HCT116 (cell line): Measurements from ENCODE around the gene TBC1D2B. TPM values are rescaled to one million over a fixed set of nuclear protein-coding genes. Genes with fewer than 3 reads are reported as not detected.
"Not testable (repeated sequence)": the region's sequence is repeated elsewhere in the genome, so short reads cannot be mapped to it uniquely, and the experiment has no call there.

ENCODE experiments used
- ATAC-seq: fragments of 200-7000 bp; cut with Tn5 transposase; 2 replicates; pipeline ENCODE4 v1.9.1; 2020; ENCODE audit warnings: mild to moderate bottlenecking, moderate library complexity
- BruUV-seq: library from RNA; stranded (reverse); fragments of 400-500 nt; replicated peaks from 2 replicates; lab custom pipeline; 2021; lab: Mats Ljungman, UMichigan
- CTCF ChIA-PET: fragments of 300-600 bp; sonication (Branson Sonifier 250); formaldehyde crosslinking; loops from one replicate; lab custom pipeline; 2021; ENCODE audit warnings: antibody characterized with exemption; lab: Charles Lee
- POLR2A ChIA-PET: fragments of 300-600, 350-600 bp; sonication (Branson Sonifier 250); formaldehyde crosslinking; loops from one replicate; lab custom pipeline; 2021; ENCODE audit warnings: antibody characterized with exemption; lab: Charles Lee
- RAD21 ChIA-PET, 2 experiments: fragments of 300-600 bp; sonication (Branson Sonifier 250); formaldehyde crosslinking; loops; one replicate each; lab custom pipeline; 2023; ENCODE audit warnings: low total read pairs in 2 of 2; ENCODE audit not compliant: uncharacterized antibody in 2 of 2, unreplicated experiment in 2 of 2, low non-redundant PET in 1 of 2; lab: Charles Lee
- DNase-seq: peaks from one replicate; pipeline ENCODE4 v3.0.0-alpha.2; 2010; ENCODE audit warnings: low read depth, low spot score
- H2AFZ ChIP-seq: fragments of 200-600 bp; shearing (Covaris generic), sonication (generic); 2 replicates; pipeline ENCODE4 v1.6.1; 2017; ENCODE audit warnings: low read depth, mixed run types, mixed read lengths, antibody characterized with exemption, low read length; ENCODE audit not compliant: poor library complexity, severe bottlenecking
- H3K27ac ChIP-seq: 2 replicates; pipeline ENCODE4 v1.5.1; 2012; ENCODE audit warnings: low read depth, low read length
- H3K27me3 ChIP-seq: fragments of 200-600 bp; sonication (generic); 2 replicates; pipeline ENCODE4 v1.6.1; 2016; ENCODE audit warnings: mixed run types, low read length, mixed read lengths; ENCODE audit not compliant: insufficient read depth
- H3K36me3 ChIP-seq, 2 experiments: fragments of 200-500 bp in 1 of 2; fragments of 200-600 bp in 1 of 2; sonication (Bioruptor generic) in 1 of 2; sonication (generic) in 1 of 2; 2 replicates each; pipeline versions ENCODE4 v1.5.1 to v1.6.1; 2014 to 2016; ENCODE audit warnings: low read length in 2 of 2, inconsistent platforms in 1 of 2, mixed read lengths in 1 of 2, mixed run types in 1 of 2; ENCODE audit not compliant: insufficient read depth in 2 of 2, control insufficient read depth in 1 of 2
- H3K4me1 ChIP-seq, 2 experiments: fragments of 200-600 bp in 1 of 2; sonication (generic) in 1 of 2; 2 replicates each; pipeline versions ENCODE4 v1.5.1 to v1.6.1; 2012 to 2017; ENCODE audit warnings: low read length in 2 of 2, inconsistent platforms in 1 of 2, mild to moderate bottlenecking in 1 of 2, mixed read lengths in 1 of 2, mixed run types in 1 of 2, moderate library complexity in 1 of 2; ENCODE audit not compliant: insufficient read depth in 2 of 2, control insufficient read depth in 1 of 2
- H3K4me2 ChIP-seq: fragments of 200-600 bp; sonication (generic); 2 replicates; pipeline ENCODE4 v1.6.1; 2017; ENCODE audit warnings: mixed run types, low read length, mixed read lengths
- H3K4me3 ChIP-seq, 2 experiments: fragments of 200-600 bp in 1 of 2; sonication (generic) in 1 of 2; replicated peaks in 1 of 2; 2 replicates each; pipeline ENCODE4 v1.5.1; 2011 to 2016; ENCODE audit warnings: low read length in 2 of 2, control low read depth in 1 of 2, low read depth in 1 of 2, mild to moderate bottlenecking in 1 of 2, mixed read lengths in 1 of 2, mixed run types in 1 of 2
- H3K79me2 ChIP-seq: fragments of 200-600 bp; sonication (generic); 2 replicates; pipeline ENCODE4 v1.6.1; 2017; ENCODE audit warnings: mild to moderate bottlenecking, mixed run types, low read length, moderate library complexity, mixed read lengths; ENCODE audit not compliant: insufficient read depth
- H3K9ac ChIP-seq: fragments of 200-600 bp; sonication (generic); 2 replicates; pipeline ENCODE4 v1.6.1; 2016; ENCODE audit warnings: low read length, mixed read lengths
- H3K9me2 ChIP-seq: fragments of 200-600 bp; sonication (generic), shearing (Covaris generic); 2 replicates; pipeline ENCODE4 v1.6.1; 2017; ENCODE audit warnings: mixed run types, mild to moderate bottlenecking, moderate library complexity; ENCODE audit not compliant: insufficient read depth
- H3K9me3 ChIP-seq, 2 experiments: fragments of 200-500 bp in 1 of 2; fragments of 200-600 bp in 1 of 2; sonication (Bioruptor generic) in 1 of 2; sonication (generic) in 1 of 2; 2 replicates each; pipeline ENCODE4 v1.6.1; 2014 to 2017; ENCODE audit warnings: low read length in 2 of 2, mixed read lengths in 2 of 2, inconsistent platforms in 1 of 2, low read depth in 1 of 2, mild to moderate bottlenecking in 1 of 2, mixed run types in 1 of 2, moderate library complexity in 1 of 2; ENCODE audit not compliant: control insufficient read depth in 1 of 2, insufficient read depth in 1 of 2
- H4K20me1 ChIP-seq: fragments of 200-600 bp; sonication (generic), shearing (Covaris generic); 2 replicates; pipeline ENCODE4 v1.6.1; 2017; ENCODE audit warnings: mixed run types, mild to moderate bottlenecking, moderate library complexity; ENCODE audit not compliant: insufficient read depth
- CBX3 ChIP-seq: IDR thresholded peaks from 2 replicates; pipeline ENCODE4 v1.6.1; 2012; ENCODE audit warnings: low read depth
- CEBPB ChIP-seq: IDR thresholded peaks from 2 replicates; pipeline ENCODE4 v1.6.1; 2012; ENCODE audit warnings: low read depth
- EGR1 ChIP-seq: IDR thresholded peaks from 2 replicates; pipeline ENCODE4 v1.6.1; 2012; ENCODE audit warnings: low read depth
- ELF1 ChIP-seq: IDR thresholded peaks from 2 replicates; pipeline ENCODE4 v1.6.1; 2012; ENCODE audit warnings: low read depth, borderline replicate concordance
- EZH2 ChIP-seq: fragments of 200-600 bp; sonication (generic); IDR thresholded peaks from 2 replicates; pipeline ENCODE4 v1.6.1; 2017; ENCODE audit warnings: antibody characterized with exemption, mixed run types
- JUND ChIP-seq: IDR thresholded peaks from 2 replicates; pipeline ENCODE4 v1.6.1; 2012
- MAX ChIP-seq: IDR thresholded peaks from 2 replicates; pipeline ENCODE4 v1.6.1; 2012
- POLR2AphosphoS5 ChIP-seq: IDR thresholded peaks from 2 replicates; pipeline ENCODE4 v1.6.1; 2011; ENCODE audit warnings: mild to moderate bottlenecking, low read depth, low read length, moderate library complexity
- RAD21 ChIP-seq: IDR thresholded peaks from 2 replicates; pipeline ENCODE4 v1.6.1; 2012; ENCODE audit warnings: low read depth, mild to moderate bottlenecking
- REST ChIP-seq: IDR thresholded peaks from 2 replicates; pipeline ENCODE4 v1.6.1; 2012; ENCODE audit warnings: low read depth
- SP1 ChIP-seq: IDR thresholded peaks from 2 replicates; pipeline ENCODE4 v1.6.1; 2012; ENCODE audit warnings: low read depth
- SRF ChIP-seq: IDR thresholded peaks from 2 replicates; pipeline ENCODE4 v1.6.1; 2012; ENCODE audit warnings: low read depth
- TCF7L2 ChIP-seq: IDR thresholded peaks from 2 replicates; pipeline ENCODE4 v1.7.0; 2011; ENCODE audit warnings: borderline replicate concordance, inconsistent platforms; ENCODE audit not compliant: insufficient read depth, insufficient read length; ENCODE audit errors: extremely low read depth
- YY1 ChIP-seq: IDR thresholded peaks from 2 replicates; pipeline ENCODE4 v1.6.1; 2011; ENCODE audit warnings: low read length, low read depth, moderate library complexity, mild to moderate bottlenecking; ENCODE audit not compliant: insufficient replicate concordance; ENCODE audit errors: extremely low read depth
- ZNF274 ChIP-seq: fragments of 200-500 bp; sonication (Bioruptor generic); IDR thresholded peaks from 2 replicates; pipeline ENCODE4 v1.6.1; 2014; ENCODE audit warnings: mild to moderate bottlenecking, low read depth, low read length, inconsistent platforms
- intact Hi-C: fragments of 100-400 bp; cut with micrococcal nuclease; formaldehyde crosslinking; loops from 2 replicates; pipeline ENCODE4 v1.10.0; 2022
- total RNA-seq: library from RNA; stranded (reverse); gene quantifications from one replicate; pipeline ENCODE4 v1.2.1, GENCODE V29; 2021; ENCODE audit not compliant: unreplicated experiment
- TF ChIP-seq, protein P1 (sequence below): IDR thresholded peaks from 2 replicates; pipeline ENCODE4 v1.6.1; 2011; ENCODE audit warnings: mild to moderate bottlenecking, low read length, moderate library complexity; ENCODE audit not compliant: insufficient replicate concordance; ENCODE audit errors: extremely low read depth

Gene TBC1D2B
- total RNA-seq, 1 experiment from 2014 or later, result 16.6 TPM

DNA sequence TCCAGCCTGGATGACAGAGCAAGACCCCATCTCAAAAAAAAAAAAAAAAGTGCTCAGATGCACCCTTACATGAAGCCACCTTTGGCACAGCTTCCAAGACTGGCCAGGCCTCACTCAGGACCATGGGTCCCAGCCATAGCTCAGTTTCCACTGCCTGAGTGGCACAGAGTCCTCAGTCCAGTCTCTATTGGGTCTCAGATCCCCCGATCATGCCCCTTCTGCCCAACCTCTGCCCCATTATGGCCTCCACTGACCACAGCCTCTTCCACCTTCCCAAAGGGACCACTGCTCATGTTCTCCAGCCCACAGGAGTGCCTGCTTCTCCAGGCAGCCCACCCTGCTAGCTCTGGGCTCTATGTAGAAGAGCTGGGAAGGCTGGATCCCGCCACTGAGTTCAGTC, 127.0 kb downstream of the TBC1D2B start:
- ATAC-seq, H3K9me3 ChIP-seq, POLR2A ChIA-PET, H3K36me3 ChIP-seq, H3K79me2 ChIP-seq, DNase-seq, H3K9me2 ChIP-seq, H3K4me3 ChIP-seq, H3K27ac ChIP-seq, H3K4me2 ChIP-seq, H3K4me1 ChIP-seq, H3K27me3 ChIP-seq, BruUV-seq, CTCF ChIA-PET, RAD21 ChIA-PET, H4K20me1 ChIP-seq, H2AFZ ChIP-seq, H3K9ac ChIP-seq, intact Hi-C loops: not testable (repeated sequence)

GRCh38 chr15:77945566-77945965, 131.9 kb downstream of the TBC1D2B start:
- ATAC-seq (no peak), DNase-seq (no peak)
- Histone ChIP-seq H3K4me1 (no peaks in the 10 kb centered on the region), H3K79me2 (no peaks in the 10 kb centered on the region), H3K9ac (no peak overlapping the region), H3K9me3 (no peaks in the 10 kb centered on the region), H3K4me3 (no peak overlapping the region), H3K9me2 (no peaks in the 10 kb centered on the region), H3K27ac (no peak overlapping the region), H3K4me2 (no peak overlapping the region), H2AFZ (no peak overlapping the region)
- POLR2A ChIA-PET, result no interaction called here
- CTCF ChIA-PET, result interaction anchor here (1.3 kb wide), 1 partner anchor 37 kb away, joined by 4 read pairs; no protein-coding TSS in a partner anchor
- RAD21 ChIA-PET, result no interaction called here
- no peak for TF ChIP-seq ELF1
- TF ChIP-seq REST, result no peak
- no peak for TF ChIP-seq YY1
- no peak for TF ChIP-seq TCF7L2
- no peak for TF ChIP-seq SRF
- no peak for TF ChIP-seq ZNF274
- no peak for TF ChIP-seq SP1
- no peak for TF ChIP-seq CEBPB
- no peak for TF ChIP-seq EZH2
- no peak for TF ChIP-seq JUND
- no peak for TF ChIP-seq CBX3
- no peak for TF ChIP-seq POLR2AphosphoS5
- TF ChIP-seq EGR1, result no peak
- TF ChIP-seq RAD21, result no peak
- TF ChIP-seq, protein P1, sequence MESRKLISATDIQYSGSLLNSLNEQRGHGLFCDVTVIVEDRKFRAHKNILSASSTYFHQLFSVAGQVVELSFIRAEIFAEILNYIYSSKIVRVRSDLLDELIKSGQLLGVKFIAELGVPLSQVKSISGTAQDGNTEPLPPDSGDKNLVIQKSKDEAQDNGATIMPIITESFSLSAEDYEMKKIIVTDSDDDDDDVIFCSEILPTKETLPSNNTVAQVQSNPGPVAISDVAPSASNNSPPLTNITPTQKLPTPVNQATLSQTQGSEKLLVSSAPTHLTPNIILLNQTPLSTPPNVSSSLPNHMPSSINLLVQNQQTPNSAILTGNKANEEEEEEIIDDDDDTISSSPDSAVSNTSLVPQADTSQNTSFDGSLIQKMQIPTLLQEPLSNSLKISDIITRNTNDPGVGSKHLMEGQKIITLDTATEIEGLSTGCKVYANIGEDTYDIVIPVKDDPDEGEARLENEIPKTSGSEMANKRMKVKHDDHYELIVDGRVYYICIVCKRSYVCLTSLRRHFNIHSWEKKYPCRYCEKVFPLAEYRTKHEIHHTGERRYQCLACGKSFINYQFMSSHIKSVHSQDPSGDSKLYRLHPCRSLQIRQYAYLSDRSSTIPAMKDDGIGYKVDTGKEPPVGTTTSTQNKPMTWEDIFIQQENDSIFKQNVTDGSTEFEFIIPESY, result no peak
- TF ChIP-seq MAX, result no peak
- TF ChIP-seq, all 23 proteins: peak for 0
- no peaks in the 10 kb centered on the region for H3K36me3 ChIP-seq
- no peaks in the 10 kb centered on the region for H4K20me1 ChIP-seq
- intact Hi-C loops, result no loop called here
- no TSS peak for BruUV-seq
- no peaks in the 10 kb centered on the region for H3K27me3 ChIP-seq
